Measurements from ENCODE around the gene EXOG.

Gene EXOG

GRCh38 chr3:38471260-38471857, 24.8 kb upstream of the EXOG start:
- in situ Hi-C loops (cut with MboI; ENCODE audit: low pct_unique_long_range_greater_than_20kb, low sequenced_read_pairs): no loop called here
- no peak for DNase-seq

DNA sequence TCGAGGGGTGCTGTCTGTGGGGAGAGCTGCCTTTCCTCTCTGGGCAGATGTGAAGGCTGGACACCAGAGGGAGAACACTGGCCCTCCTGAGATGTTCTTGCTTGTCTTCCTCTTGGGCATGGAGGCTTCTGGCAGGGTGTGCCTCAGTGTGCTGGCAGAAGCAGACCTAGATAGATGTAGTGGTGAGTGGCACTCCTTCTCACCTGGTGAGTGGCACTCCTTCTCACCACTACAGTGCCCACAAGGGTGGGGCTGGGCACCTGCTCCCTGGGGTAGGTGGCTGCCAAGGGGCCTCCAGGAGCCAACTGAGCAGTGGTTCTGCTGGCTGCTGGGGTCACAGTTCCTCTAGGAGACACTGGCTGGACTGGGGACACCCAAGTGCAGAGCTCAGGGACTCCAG, 23.8 kb upstream of the EXOG start:
- DNase-seq: no peak
- in situ Hi-C loops (cut with MboI; ENCODE audit: low pct_unique_long_range_greater_than_20kb, low sequenced_read_pairs): no loop called here

DNA sequence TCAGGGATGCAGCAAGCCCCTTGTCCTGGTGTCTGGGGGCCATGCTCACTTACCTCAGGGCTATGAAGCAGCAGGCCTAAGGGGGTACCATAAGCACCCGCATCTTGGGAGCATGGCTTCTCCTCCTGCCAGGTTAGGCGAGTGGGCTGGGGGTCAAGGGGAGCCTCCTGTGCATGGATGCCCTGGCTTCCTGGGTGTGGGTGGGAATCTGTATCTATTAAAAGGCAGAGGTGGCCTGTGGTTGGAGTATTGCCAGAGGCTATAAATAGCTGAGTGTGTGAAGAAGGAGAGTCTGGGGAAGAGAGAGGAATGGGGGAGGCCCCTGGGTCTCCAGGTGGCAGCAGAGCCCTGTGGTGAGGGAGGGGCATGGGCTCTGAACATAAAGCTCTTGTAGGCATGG, 22.9 kb upstream of the EXOG start:
- no peak for DNase-seq
- in situ Hi-C loops (cut with MboI; ENCODE audit: low pct_unique_long_range_greater_than_20kb, low sequenced_read_pairs): no loop called here

GRCh38 chr3:38474928-38475605, 21.1 kb upstream of the EXOG start:
- DNase-seq: no peak
- in situ Hi-C loops (cut with MboI; ENCODE audit: low pct_unique_long_range_greater_than_20kb, low sequenced_read_pairs): loop anchor here (25.0 kb wide), 1 partner anchor 338 kb away; the partner anchor contains the start of genes ACAA1 and MYD88

DNA sequence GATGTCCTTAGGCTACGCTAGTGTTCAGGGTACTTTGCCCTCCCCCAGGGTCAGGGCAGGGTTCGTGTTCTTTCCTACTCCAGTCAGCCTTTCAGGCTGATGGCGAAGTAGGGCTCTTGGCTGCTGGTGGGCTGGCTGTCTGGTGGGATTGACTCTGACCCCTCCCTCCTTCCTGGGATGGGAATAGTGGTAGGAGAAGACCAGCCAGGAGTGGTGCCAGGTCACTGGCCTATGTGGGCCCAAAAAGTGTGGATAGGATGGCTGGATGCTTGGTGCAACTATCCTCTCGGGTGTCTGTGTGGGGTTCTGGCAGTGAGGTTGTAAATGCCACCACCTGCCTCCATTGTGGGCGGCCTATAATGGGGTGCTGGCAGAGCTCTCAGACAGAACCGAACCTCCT, 20.4 kb upstream of the EXOG start:
- in situ Hi-C loops (cut with MboI; ENCODE audit: low pct_unique_long_range_greater_than_20kb, low sequenced_read_pairs): loop anchor here (25.0 kb wide), 1 partner anchor 338 kb away; the partner anchor contains the start of genes ACAA1 and MYD88
- no peak for DNase-seq

GRCh38 chr3:38476157-38476756, 19.9 kb upstream of the EXOG start:
- in situ Hi-C loops (cut with MboI; ENCODE audit: low pct_unique_long_range_greater_than_20kb, low sequenced_read_pairs): loop anchor here (25.0 kb wide), 1 partner anchor 339 kb away; the partner anchor contains the start of genes ACAA1 and MYD88
- DNase-seq: no peak

GRCh38 chr3:38477057-38477820, 18.9 kb upstream of the EXOG start:
- in situ Hi-C loops (cut with MboI; ENCODE audit: low pct_unique_long_range_greater_than_20kb, low sequenced_read_pairs): loop anchor here (25.0 kb wide), 1 partner anchor 340 kb away; the partner anchor contains the start of genes ACAA1 and MYD88
- no peak for DNase-seq

DNA sequence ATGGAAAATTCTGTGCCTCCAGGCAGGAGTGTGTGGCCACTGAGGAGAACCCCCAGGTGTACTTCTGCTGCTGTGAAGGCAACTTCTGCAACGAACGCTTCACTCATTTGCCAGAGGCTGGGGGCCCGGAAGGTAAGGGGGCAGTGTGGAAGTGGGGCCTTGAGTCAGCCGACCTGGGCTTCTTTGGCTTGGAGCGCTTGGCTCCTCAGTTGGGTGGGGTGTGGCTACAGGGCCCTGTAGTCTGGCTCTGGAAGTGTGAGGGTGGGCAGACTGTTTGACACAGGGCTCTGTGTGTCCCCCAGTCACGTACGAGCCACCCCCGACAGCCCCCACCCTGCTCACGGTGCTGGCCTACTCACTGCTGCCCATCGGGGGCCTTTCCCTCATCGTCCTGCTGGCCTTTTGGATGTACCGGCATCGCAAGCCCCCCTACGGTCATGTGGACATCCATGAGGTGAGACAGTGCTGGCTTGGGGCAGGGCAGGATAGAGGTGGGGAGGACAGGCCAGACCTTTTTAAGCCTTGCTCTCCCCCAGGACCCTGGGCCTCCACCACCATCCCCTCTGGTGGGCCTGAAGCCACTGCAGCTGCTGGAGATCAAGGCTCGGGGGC, 18.2 kb upstream of the EXOG start:
- DNase-seq: no peak

GRCh38 chr3:38478901-38479300, 17.2 kb upstream of the EXOG start:
- in situ Hi-C loops (cut with MboI; ENCODE audit: low pct_unique_long_range_greater_than_20kb, low sequenced_read_pairs): loop anchor here (25.0 kb wide), 1 partner anchor 342 kb away; the partner anchor contains the start of genes ACAA1 and MYD88
- DNase-seq: no peak

More for the DNA sequence above, 18.2 kb upstream of the EXOG start:
- in situ Hi-C loops (cut with MboI; ENCODE audit: low pct_unique_long_range_greater_than_20kb, low sequenced_read_pairs): loop anchor here (25.0 kb wide), 1 partner anchor 341 kb away; the partner anchor contains the start of genes ACAA1 and MYD88

GRCh38 chr3:38479431-38480092, 16.6 kb upstream of the EXOG start:
- in situ Hi-C loops (cut with MboI; ENCODE audit: low pct_unique_long_range_greater_than_20kb, low sequenced_read_pairs): loop anchor here (25.0 kb wide), 1 partner anchor 342 kb away; the partner anchor contains the start of genes ACAA1 and MYD88
- peak; percentile 57 for DNase-seq

GRCh38 chr3:38480093-38480445, 16.1 kb upstream of the EXOG start:
- in situ Hi-C loops (cut with MboI; ENCODE audit: low pct_unique_long_range_greater_than_20kb, low sequenced_read_pairs): loop anchor here (25.0 kb wide), 1 partner anchor 343 kb away; the partner anchor contains the start of genes ACAA1 and MYD88
- no peak for DNase-seq

DNA sequence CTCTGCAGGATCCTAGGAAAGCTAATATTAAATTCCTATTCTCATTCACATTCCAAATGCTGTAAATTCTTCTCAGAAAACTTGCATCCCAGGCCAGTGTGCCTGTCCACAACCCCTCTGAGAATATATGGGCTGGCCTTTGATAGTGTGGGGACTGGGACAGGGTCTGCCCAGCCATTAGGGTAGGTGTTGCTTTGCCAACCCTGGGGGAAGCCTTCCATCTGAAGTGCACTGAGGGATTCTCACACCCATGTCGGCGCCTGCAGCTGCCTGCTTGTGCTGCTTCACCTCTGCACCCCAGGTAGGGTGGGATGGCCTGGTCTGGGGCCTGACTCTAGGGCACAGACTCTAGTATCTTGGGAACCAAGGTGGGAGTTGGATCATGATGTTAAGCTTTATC, 15.2 kb upstream of the EXOG start:
- in situ Hi-C loops (cut with MboI; ENCODE audit: low pct_unique_long_range_greater_than_20kb, low sequenced_read_pairs): loop anchor here (25.0 kb wide), 1 partner anchor 344 kb away; the partner anchor contains the start of genes ACAA1 and MYD88
- no peak for DNase-seq

DNA sequence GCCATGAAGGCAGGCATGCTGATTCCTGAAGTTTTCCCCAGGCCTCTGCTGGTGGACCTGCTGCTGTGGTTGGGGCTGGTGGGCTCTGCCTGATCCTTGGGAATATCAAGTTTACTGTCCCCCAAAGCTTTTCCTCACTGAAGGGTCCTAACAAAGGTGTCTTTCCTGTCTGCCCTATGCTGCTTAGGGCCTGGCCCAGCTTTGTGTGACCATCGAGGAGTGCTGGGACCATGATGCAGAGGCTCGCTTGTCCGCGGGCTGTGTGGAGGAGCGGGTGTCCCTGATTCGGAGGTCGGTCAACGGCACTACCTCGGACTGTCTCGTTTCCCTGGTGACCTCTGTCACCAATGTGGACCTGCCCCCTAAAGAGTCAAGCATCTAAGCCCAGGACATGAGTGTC, 13.2 kb upstream of the EXOG start:
- DNase-seq: no peak
- in situ Hi-C loops (cut with MboI; ENCODE audit: low pct_unique_long_range_greater_than_20kb, low sequenced_read_pairs): loop anchor here (25.0 kb wide), 1 partner anchor 346 kb away; the partner anchor contains the start of genes ACAA1 and MYD88

DNA sequence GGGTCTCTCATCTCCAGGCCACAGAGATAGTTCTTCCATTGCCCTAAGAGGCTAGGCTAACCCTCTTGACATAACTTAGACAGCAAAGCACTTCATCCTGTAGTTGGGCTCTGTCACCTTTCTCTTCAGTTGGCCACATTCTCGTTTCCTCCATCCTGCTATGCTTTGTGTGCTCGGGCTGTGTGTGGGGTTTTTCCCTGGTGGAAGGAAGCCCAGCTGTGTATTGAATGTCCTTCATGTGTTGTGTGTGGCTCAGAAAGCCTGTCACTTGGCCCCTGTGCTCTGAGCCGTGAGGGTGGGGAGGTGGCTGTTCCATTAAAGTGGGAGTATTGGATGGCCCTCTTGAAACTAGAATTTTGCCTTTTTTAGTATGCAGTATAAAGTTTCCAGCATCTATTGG, 8.8 kb upstream of the EXOG start:
- DNase-seq: no peak
- in situ Hi-C loops (cut with MboI; ENCODE audit: low pct_unique_long_range_greater_than_20kb, low sequenced_read_pairs): loop anchor here (25.0 kb wide), 1 partner anchor 350 kb away; the partner anchor contains the start of genes ACAA1 and MYD88

DNA sequence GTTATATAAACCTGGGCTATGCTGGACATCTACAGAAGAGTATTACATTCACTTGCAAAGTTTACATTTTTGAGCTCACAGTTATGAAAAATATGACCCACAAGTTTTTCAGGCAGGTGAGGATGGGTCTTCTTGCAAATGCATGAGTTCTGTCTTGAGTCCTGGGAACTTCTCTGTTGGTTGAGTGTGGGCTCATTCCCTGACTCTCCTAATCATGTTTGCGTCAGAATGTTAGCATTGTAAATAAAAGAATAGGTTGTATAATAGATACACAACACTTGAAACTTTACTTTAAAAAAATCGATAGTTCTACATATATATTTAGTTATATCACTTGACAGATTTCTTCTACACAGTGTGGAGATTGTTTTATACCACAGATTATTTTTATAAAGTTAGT, 7.2 kb upstream of the EXOG start:
- DNase-seq: no peak
- in situ Hi-C loops (cut with MboI; ENCODE audit: low pct_unique_long_range_greater_than_20kb, low sequenced_read_pairs): loop anchor here (25.0 kb wide), 1 partner anchor 352 kb away; the partner anchor contains the start of genes ACAA1 and MYD88

GRCh38 chr3:38489766-38490165, 6.4 kb upstream of the EXOG start:
- in situ Hi-C loops (cut with MboI; ENCODE audit: low pct_unique_long_range_greater_than_20kb, low sequenced_read_pairs): loop anchor here (25.0 kb wide), 1 partner anchor 352 kb away; the partner anchor contains the start of genes ACAA1 and MYD88
- DNase-seq: no peak

GRCh38 chr3:38490281-38491030, 5.7 kb upstream of the EXOG start:
- no peak for DNase-seq
- in situ Hi-C loops (cut with MboI; ENCODE audit: low pct_unique_long_range_greater_than_20kb, low sequenced_read_pairs): loop anchor here (25.0 kb wide), 1 partner anchor 353 kb away; the partner anchor contains the start of genes ACAA1 and MYD88
